Renal pelvis (tissue), 4 donors: Measurements from ENCODE around the gene HIVEP1. TPM values are rescaled to one million over a fixed set of nuclear protein-coding genes. Genes with fewer than 3 reads are reported as not detected.

Experiments used
- DNase-seq: peaks from one replicate; pipeline ENCODE4 v3.0.0-alpha.2; 2013
- polyA plus RNA-seq, 3 donors: library from polyadenylated mRNA; unstranded; fragments of 120-200 nt; gene quantifications; one replicate each; pipeline ENCODE4 v1.2.1, GENCODE V29; 2013; ENCODE audit not compliant: insufficient read length in 3 of 3

Gene HIVEP1
- polyA plus RNA-seq, 3 donors = 23.2 to 25.0 (median 23.9) TPM

GRCh38 chr6:12181481-12181880 lies 169.4 kb downstream of the HIVEP1 start:
- no peak for DNase-seq

- DNase-seq = no peak
These were observed 170.6 kb downstream of the HIVEP1 start for GRCh38 chr6:12182676-12183075.

- DNase-seq = no peak
These were observed 173.1 kb downstream of the HIVEP1 start for GRCh38 chr6:12185081-12185673.

- DNase-seq = no peak
These were observed 174.4 kb downstream of the HIVEP1 start for GRCh38 chr6:12186528-12186927.

GRCh38 chr6:12189150-12189549 lies 177.0 kb downstream of the HIVEP1 start:
- DNase-seq = no peak

- DNase-seq = no peak
These were observed 177.5 kb downstream of the HIVEP1 start for GRCh38 chr6:12189661-12190060.

GRCh38 chr6:12190252-12190651 lies 178.1 kb downstream of the HIVEP1 start:
- no peak for DNase-seq

- no peak for DNase-seq
These were observed 184.3 kb downstream of the HIVEP1 start for GRCh38 chr6:12196326-12196936.

GRCh38 chr6:12198851-12199250 lies 186.7 kb downstream of the HIVEP1 start:
- no peak for DNase-seq

- no peak for DNase-seq
These were observed 188.0 kb downstream of the HIVEP1 start for GRCh38 chr6:12200015-12200564.

GRCh38 chr6:12200761-12201160 lies 188.6 kb downstream of the HIVEP1 start:
- no peak for DNase-seq

- peak; percentile 28 for DNase-seq
These were observed 190.9 kb downstream of the HIVEP1 start for GRCh38 chr6:12203001-12203400.

GRCh38 chr6:12208190-12208589 lies 196.1 kb downstream of the HIVEP1 start:
- no peak for DNase-seq

GRCh38 chr6:12208673-12209072 lies 196.6 kb downstream of the HIVEP1 start:
- no peak for DNase-seq

Other genes with a start within 250 kb of the HIVEP1 start
- 1 to 10 TPM; 1.7 to 3.1 (median 2.9) TPM for gene ADTRP, start 233.5 kb upstream of the HIVEP1 start, polyA plus RNA-seq